ENCODE data around the gene ZCCHC4. TPM values are rescaled to one million over a fixed set of nuclear protein-coding genes. Genes with fewer than 3 reads are reported as not detected.
"Not testable (repeated sequence)": the region's sequence is repeated elsewhere in the genome, so short reads cannot be mapped to it uniquely, and the experiment has no call there.

ZCCHC4 gene
- total RNA-seq, 1 donor = 5.9 TPM

- peak in 2 of 3 donors; percentile 10 to 26 for DNase-seq (ENCODE audit: low read depth in 2 of 3, low spot score in 2 of 3)
Measured at GRCh38 chr4:25313201-25313895, 774 bp downstream of the ZCCHC4 start.

- no peak for DNase-seq (ENCODE audit: low read depth in 2 of 3, low spot score in 2 of 3)
Measured at GRCh38 chr4:25320336-25320735, 7.8 kb downstream of the ZCCHC4 start.

- no peak for DNase-seq (ENCODE audit: low read depth in 2 of 3, low spot score in 2 of 3)
Measured at GRCh38 chr4:25320773-25321172, 8.2 kb downstream of the ZCCHC4 start.

- DNase-seq (ENCODE audit: low read depth in 2 of 3, low spot score in 2 of 3) = no peak
Measured at GRCh38 chr4:25321703-25322102, 9.1 kb downstream of the ZCCHC4 start.

- DNase-seq (ENCODE audit: low read depth in 2 of 3, low spot score in 2 of 3) = not testable (repeated sequence)
Measured at GRCh38 chr4:25328463-25328862, 15.9 kb downstream of the ZCCHC4 start.

- DNase-seq (ENCODE audit: low read depth in 2 of 3, low spot score in 2 of 3) = no peak
Measured at GRCh38 chr4:25330335-25330734, 17.8 kb downstream of the ZCCHC4 start.

GRCh38 chr4:25330905-25331808, 18.6 kb downstream of the ZCCHC4 start:
- peak in 1 of 3 donors; percentile 42 for DNase-seq (ENCODE audit: low read depth in 2 of 3, low spot score in 2 of 3)

- no peak for DNase-seq (ENCODE audit: low read depth in 2 of 3, low spot score in 2 of 3)
Measured at GRCh38 chr4:25343671-25344070, 31.1 kb downstream of the ZCCHC4 start.

GRCh38 chr4:25345744-25346143, 33.2 kb downstream of the ZCCHC4 start:
- no peak for DNase-seq (ENCODE audit: low read depth in 2 of 3, low spot score in 2 of 3)

GRCh38 chr4:25346913-25347312, 34.3 kb downstream of the ZCCHC4 start:
- DNase-seq (ENCODE audit: low read depth in 2 of 3, low spot score in 2 of 3) = peak in 1 of 3 donors; percentile 18

- DNase-seq (ENCODE audit: low read depth in 2 of 3, low spot score in 2 of 3) = no peak
Measured at GRCh38 chr4:25347473-25347872, 34.9 kb downstream of the ZCCHC4 start.

- no peak for DNase-seq (ENCODE audit: low read depth in 2 of 3, low spot score in 2 of 3)
Measured at GRCh38 chr4:25347971-25348370, 35.4 kb downstream of the ZCCHC4 start.

GRCh38 chr4:25350561-25350960, 38.0 kb downstream of the ZCCHC4 start:
- no peak for DNase-seq (ENCODE audit: low read depth in 2 of 3, low spot score in 2 of 3)

GRCh38 chr4:25351777-25352416, 39.3 kb downstream of the ZCCHC4 start:
- DNase-seq (ENCODE audit: low read depth in 2 of 3, low spot score in 2 of 3) = no peak

GRCh38 chr4:25356068-25356467, 43.5 kb downstream of the ZCCHC4 start:
- no peak for DNase-seq (ENCODE audit: low read depth in 2 of 3, low spot score in 2 of 3)

GRCh38 chr4:25358515-25359275, 46.1 kb downstream of the ZCCHC4 start:
- no peak for DNase-seq (ENCODE audit: low read depth in 2 of 3, low spot score in 2 of 3)

- DNase-seq (ENCODE audit: low read depth in 2 of 3, low spot score in 2 of 3) = no peak
Measured at GRCh38 chr4:25361253-25361652, 48.7 kb downstream of the ZCCHC4 start.

GRCh38 chr4:25367004-25367621, 54.5 kb downstream of the ZCCHC4 start:
- DNase-seq (ENCODE audit: low read depth in 2 of 3, low spot score in 2 of 3) = peak in 2 of 3 donors; percentile 44 to 69

GRCh38 chr4:25367877-25368276, 55.3 kb downstream of the ZCCHC4 start:
- DNase-seq (ENCODE audit: low read depth in 2 of 3, low spot score in 2 of 3) = no peak

- DNase-seq (ENCODE audit: low read depth in 2 of 3, low spot score in 2 of 3) = no peak
Measured at GRCh38 chr4:25368315-25368714, 55.7 kb downstream of the ZCCHC4 start.

All from hematopoietic multipotent progenitor cell (in vitro differentiated cells).